GM21367 (cell line): ENCODE data around the gene USP33.
"Not testable (repeated sequence)": the region's sequence is repeated elsewhere in the genome, so short reads cannot be mapped to it uniquely, and the experiment has no call there.

Experiments
- ATAC-seq: cut with Tn5 transposase; IDR thresholded peaks from one replicate; pipeline ENCODE4 v1.9.1; 2021; ENCODE audit not compliant: unreplicated experiment

Gene USP33

GRCh38 chr1:77741316-77741715, 18.3 kb downstream of the USP33 start:
- no peak for ATAC-seq

- ATAC-seq = no peak
These were observed 20.4 kb downstream of the USP33 start for GRCh38 chr1:77739235-77739634.

- ATAC-seq = no peak
These were observed 27.6 kb downstream of the USP33 start for GRCh38 chr1:77732090-77732489.

GRCh38 chr1:77725706-77726105, 33.9 kb downstream of the USP33 start:
- ATAC-seq = no peak

GRCh38 chr1:77718181-77718580, 41.5 kb downstream of the USP33 start:
- ATAC-seq = no peak

- ATAC-seq = no peak
These were observed 43.6 kb downstream of the USP33 start for GRCh38 chr1:77716065-77716464.

- ATAC-seq = no peak
These were observed 49.9 kb downstream of the USP33 start for GRCh38 chr1:77709727-77710126.

- ATAC-seq = no peak
These were observed 53.3 kb downstream of the USP33 start for GRCh38 chr1:77706321-77706720.

- no peak for ATAC-seq
These were observed 54.9 kb downstream of the USP33 start for GRCh38 chr1:77704736-77705135.

- ATAC-seq = not testable (repeated sequence)
These were observed 60.0 kb downstream of the USP33 start for GRCh38 chr1:77699673-77700072.

- no peak for ATAC-seq
These were observed 62.2 kb downstream of the USP33 start for GRCh38 chr1:77697441-77697840.

- ATAC-seq = no peak
These were observed 70.7 kb downstream of the USP33 start for GRCh38 chr1:77688939-77689338.

- ATAC-seq = no peak
These were observed 72.1 kb downstream of the USP33 start for GRCh38 chr1:77687519-77687906.

GRCh38 chr1:77686796-77687518, 72.7 kb downstream of the USP33 start:
- ATAC-seq = no peak

- ATAC-seq = peak; percentile 75
These were observed 76.2 kb downstream of the USP33 start for GRCh38 chr1:77683160-77684148.

GRCh38 chr1:77682460-77683159, 77.0 kb downstream of the USP33 start, which contains the start of gene ZZZ3:
Gene ZZZ3 (minus strand): TSS chr1:77682658. CDS start chr1:77633354, 49,304 bp downstream.
- ATAC-seq = peak; percentile 73

GRCh38 chr1:77680173-77680572, 79.5 kb downstream of the USP33 start:
- ATAC-seq = no peak

GRCh38 chr1:77678660-77679610, 80.7 kb downstream of the USP33 start:
- no peak for ATAC-seq

- ATAC-seq = not testable (repeated sequence)
These were observed 84.8 kb downstream of the USP33 start for GRCh38 chr1:77674807-77675206.

GRCh38 chr1:77673716-77674355, 85.8 kb downstream of the USP33 start:
- no peak for ATAC-seq
